ENCODE data around the gene PADI2. TPM values are rescaled to one million over a fixed set of nuclear protein-coding genes. Genes with fewer than 3 reads are reported as not detected.

The PADI2 gene
- total RNA-seq: under 1 TPM; 0.08 to 0.14 (median 0.13) TPM

GRCh38 chr1:17119076-17119772 is at the start of gene PADI2:
TSS of gene PADI2 (minus strand) at chr1:17119451. CDS start at chr1:17119371, 80 bp downstream.
- H3K27me3 Mint-ChIP-seq (ENCODE audit: low read depth): peaks cover 47% of the 10 kb centered on the region
- H3K9me3 Mint-ChIP-seq: no peaks in the 10 kb centered on the region
- H3K4me1 Mint-ChIP-seq (ENCODE audit: low read depth): peaks cover 11% of the 10 kb centered on the region
- ATAC-seq (peak; percentile 95 to 97), DNase-seq (peak; percentile 28)
- H3K36me3 Mint-ChIP-seq (ENCODE audit: insufficient read depth): no peaks in the 10 kb centered on the region
- peak within 1 kb of the TSS; percentile 33 for H3K4me3 Mint-ChIP-seq

GRCh38 chr1:17168091-17168876 is 49.0 kb upstream of the PADI2 start:
- H3K36me3 Mint-ChIP-seq (ENCODE audit: insufficient read depth): no peaks in the 10 kb centered on the region
- ATAC-seq (no peak), DNase-seq (no peak)
- H3K4me3 Mint-ChIP-seq: no peak overlapping the region
- H3K4me1 Mint-ChIP-seq (ENCODE audit: low read depth): no peaks in the 10 kb centered on the region
- H3K27me3 Mint-ChIP-seq (ENCODE audit: low read depth): peaks cover 12% of the 10 kb centered on the region
- no peaks in the 10 kb centered on the region for H3K9me3 Mint-ChIP-seq

GRCh38 chr1:17167786-17168090 is 48.5 kb upstream of the PADI2 start:
- H3K9me3 Mint-ChIP-seq: no peaks in the 10 kb centered on the region
- ATAC-seq: no peak
- no peak overlapping the region for H3K4me3 Mint-ChIP-seq
- no peaks in the 10 kb centered on the region for H3K4me1 Mint-ChIP-seq (ENCODE audit: low read depth)
- peaks cover 8% of the 10 kb centered on the region for H3K27me3 Mint-ChIP-seq (ENCODE audit: low read depth)
- DNase-seq: no peak
- no peaks in the 10 kb centered on the region for H3K36me3 Mint-ChIP-seq (ENCODE audit: insufficient read depth)

DNA sequence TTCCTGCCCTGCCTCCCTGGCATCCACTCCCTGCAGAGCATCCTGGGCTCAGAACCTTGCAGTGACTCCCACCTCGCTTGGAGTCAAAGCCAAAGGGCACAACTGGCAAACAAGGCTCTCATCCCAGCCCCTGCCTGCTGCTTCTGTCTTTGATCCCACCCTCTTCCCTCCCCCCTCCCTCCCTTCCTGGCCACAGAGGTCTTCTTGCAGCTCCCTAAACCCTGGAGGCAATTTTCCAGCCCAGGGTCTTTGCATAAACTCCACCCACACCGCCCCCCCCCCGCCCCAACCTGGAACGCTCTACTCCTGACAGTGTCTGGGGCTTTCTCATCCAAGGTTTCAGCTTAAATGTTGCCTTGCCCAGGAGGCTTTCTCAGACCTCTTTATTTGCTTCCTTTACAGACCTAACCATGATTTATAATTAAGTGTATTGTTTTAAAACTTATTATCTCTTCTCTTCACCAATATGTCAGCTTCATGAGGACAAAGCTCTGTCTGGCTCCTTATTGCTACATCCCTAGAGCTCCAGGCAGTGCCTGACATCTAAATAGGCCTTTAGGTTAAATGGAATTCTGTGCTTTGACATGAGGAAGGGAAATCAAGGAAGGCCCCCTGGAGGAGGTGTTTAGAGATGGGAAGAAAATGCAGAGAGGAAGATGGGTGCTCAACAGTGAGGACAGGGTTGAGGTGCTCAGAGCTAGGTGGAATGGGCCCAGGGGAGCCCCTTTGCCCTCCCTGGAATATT is 48.0 kb upstream of the PADI2 start:
- Mint-ChIP-seq H3K9me3 (no peaks in the 10 kb centered on the region), H3K4me1 (ENCODE audit: low read depth) (no peaks in the 10 kb centered on the region), H3K4me3 (no peak overlapping the region), H3K27me3 (ENCODE audit: low read depth) (peaks cover 8% of the 10 kb centered on the region), H3K36me3 (ENCODE audit: insufficient read depth) (no peaks in the 10 kb centered on the region)
- DNase-seq (no peak), ATAC-seq (no peak)

DNA sequence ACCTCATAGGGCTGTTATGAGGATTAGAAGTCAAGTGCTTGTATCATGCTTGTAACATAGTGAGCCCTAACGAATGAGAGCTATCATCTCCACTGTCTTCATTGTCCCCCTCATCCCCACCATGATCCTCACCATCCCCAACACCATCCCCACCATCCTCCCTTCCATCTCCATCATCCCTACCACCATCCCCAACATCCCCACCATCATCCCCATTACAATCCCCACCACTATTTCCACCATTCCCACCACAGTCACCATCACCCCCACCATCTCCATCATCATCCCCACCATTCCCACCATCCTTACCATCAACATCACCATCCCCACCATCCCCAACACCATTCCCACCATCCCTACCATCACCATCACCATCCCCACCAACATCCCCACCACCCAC is 46.6 kb upstream of the PADI2 start:
- Mint-ChIP-seq H3K4me3 (no peak overlapping the region), H3K36me3 (ENCODE audit: insufficient read depth) (no peaks in the 10 kb centered on the region), H3K27me3 (ENCODE audit: low read depth) (peaks cover 8% of the 10 kb centered on the region), H3K4me1 (ENCODE audit: low read depth) (no peaks in the 10 kb centered on the region), H3K9me3 (no peaks in the 10 kb centered on the region)
- no peak for ATAC-seq
- DNase-seq: no peak

GRCh38 chr1:17163789-17164666 is 44.8 kb upstream of the PADI2 start:
- Mint-ChIP-seq H3K36me3 (ENCODE audit: insufficient read depth) (no peaks in the 10 kb centered on the region), H3K4me1 (ENCODE audit: low read depth) (no peaks in the 10 kb centered on the region), H3K27me3 (ENCODE audit: low read depth) (peaks cover 8% of the 10 kb centered on the region), H3K4me3 (no peak overlapping the region), H3K9me3 (no peaks in the 10 kb centered on the region)
- no peak for ATAC-seq
- DNase-seq: no peak

DNA sequence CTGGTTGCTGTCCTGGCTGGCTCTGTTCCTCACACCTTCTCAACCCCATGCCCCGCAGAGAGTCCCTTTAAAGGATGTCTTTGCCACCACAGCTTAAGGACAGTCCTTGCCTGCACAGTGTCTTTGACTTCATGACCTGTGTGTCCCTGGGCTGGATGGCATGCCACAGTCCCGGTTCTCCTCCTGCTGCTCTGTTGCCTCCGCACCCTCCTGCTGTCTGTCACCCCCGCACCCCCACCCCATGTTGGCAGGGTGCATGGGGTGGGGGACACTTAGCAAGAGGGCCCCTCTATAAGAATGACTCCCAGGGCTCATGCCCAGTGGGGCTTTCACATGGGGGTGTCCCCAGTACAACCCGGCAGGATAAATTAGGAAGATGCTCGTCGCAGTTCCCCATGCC is 44.1 kb upstream of the PADI2 start:
- Mint-ChIP-seq H3K9me3 (no peaks in the 10 kb centered on the region), H3K4me3 (no peak overlapping the region), H3K36me3 (ENCODE audit: insufficient read depth) (no peaks in the 10 kb centered on the region), H3K27me3 (ENCODE audit: low read depth) (peaks cover 8% of the 10 kb centered on the region), H3K4me1 (ENCODE audit: low read depth) (no peaks in the 10 kb centered on the region)
- DNase-seq (no peak), ATAC-seq (no peak)

GRCh38 chr1:17162941-17163340 is 43.7 kb upstream of the PADI2 start:
- DNase-seq: no peak
- Mint-ChIP-seq H3K36me3 (ENCODE audit: insufficient read depth) (no peaks in the 10 kb centered on the region), H3K4me3 (no peak overlapping the region), H3K4me1 (ENCODE audit: low read depth) (no peaks in the 10 kb centered on the region), H3K27me3 (ENCODE audit: low read depth) (peaks cover 8% of the 10 kb centered on the region), H3K9me3 (no peaks in the 10 kb centered on the region)
- ATAC-seq: no peak

- H3K9me3 Mint-ChIP-seq: peaks cover 3% of the 10 kb centered on the region
- DNase-seq: no peak
- ATAC-seq: no peak
- peaks cover 5% of the 10 kb centered on the region for H3K27me3 Mint-ChIP-seq (ENCODE audit: low read depth)
- no peak overlapping the region for H3K4me3 Mint-ChIP-seq
- H3K4me1 Mint-ChIP-seq (ENCODE audit: low read depth): no peaks in the 10 kb centered on the region
- H3K36me3 Mint-ChIP-seq (ENCODE audit: insufficient read depth): no peaks in the 10 kb centered on the region
Observed at GRCh38 chr1:17161926-17162800, 42.9 kb upstream of the PADI2 start.

DNA sequence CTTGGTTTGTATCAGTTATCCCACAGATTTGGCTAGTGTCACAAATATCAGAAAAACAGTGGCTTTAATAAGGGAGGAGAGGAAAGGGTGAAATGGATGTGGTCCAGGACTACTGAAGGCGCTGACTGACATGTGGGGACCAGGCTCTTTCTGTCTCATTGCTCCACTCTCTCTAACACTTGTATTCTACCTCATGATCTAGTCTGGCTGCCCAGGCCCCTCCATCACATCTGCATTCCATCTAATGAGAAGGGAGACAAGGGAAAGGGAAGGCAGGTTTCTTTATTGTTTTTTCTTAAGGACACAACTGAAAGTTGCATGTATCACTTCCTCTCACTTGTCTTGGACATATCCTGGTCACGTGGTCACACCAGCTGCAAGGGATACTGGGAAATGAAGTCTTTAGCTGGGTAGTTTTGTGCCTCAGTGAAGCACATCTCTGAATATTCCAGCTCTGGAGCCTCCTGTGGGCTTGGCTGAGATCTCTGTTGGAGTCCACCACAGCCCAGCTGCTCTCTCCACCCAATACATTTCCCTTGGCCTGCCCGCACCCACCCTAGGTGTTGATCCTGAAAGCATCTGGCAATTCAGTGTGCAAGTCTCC is 42.0 kb upstream of the PADI2 start:
- ATAC-seq (no peak), DNase-seq (no peak)
- Mint-ChIP-seq H3K4me1 (ENCODE audit: low read depth) (no peaks in the 10 kb centered on the region), H3K36me3 (ENCODE audit: insufficient read depth) (no peaks in the 10 kb centered on the region), H3K27me3 (ENCODE audit: low read depth) (peaks cover 5% of the 10 kb centered on the region), H3K4me3 (no peak overlapping the region), H3K9me3 (peaks cover 8% of the 10 kb centered on the region)

DNA sequence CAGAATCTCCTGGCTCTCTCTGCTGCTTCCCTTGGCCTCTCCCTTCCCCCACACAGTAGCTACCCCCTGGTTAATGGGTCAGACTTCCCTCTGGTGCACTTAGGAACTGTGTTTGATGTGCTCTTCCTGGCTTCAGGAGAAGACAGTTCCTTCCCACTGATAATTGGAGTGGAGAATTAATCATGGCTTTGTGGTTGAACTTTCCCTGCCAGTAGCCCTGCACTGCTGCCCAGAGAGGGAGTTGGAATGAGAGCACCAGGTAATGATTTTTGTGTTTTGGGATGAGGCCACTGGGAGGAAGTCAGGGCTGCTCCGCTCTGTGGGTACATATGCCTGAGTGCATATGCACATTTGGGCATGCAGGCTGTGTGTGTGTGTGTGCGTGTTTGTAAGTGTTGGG is 39.7 kb upstream of the PADI2 start:
- no peak for DNase-seq
- H3K27me3 Mint-ChIP-seq (ENCODE audit: low read depth): peaks cover 4% of the 10 kb centered on the region
- no peak for ATAC-seq
- peaks cover 26% of the 10 kb centered on the region for H3K9me3 Mint-ChIP-seq
- H3K4me1 Mint-ChIP-seq (ENCODE audit: low read depth): no peaks in the 10 kb centered on the region
- H3K36me3 Mint-ChIP-seq (ENCODE audit: insufficient read depth): peaks cover 4% of the 10 kb centered on the region
- no peak overlapping the region for H3K4me3 Mint-ChIP-seq

DNA sequence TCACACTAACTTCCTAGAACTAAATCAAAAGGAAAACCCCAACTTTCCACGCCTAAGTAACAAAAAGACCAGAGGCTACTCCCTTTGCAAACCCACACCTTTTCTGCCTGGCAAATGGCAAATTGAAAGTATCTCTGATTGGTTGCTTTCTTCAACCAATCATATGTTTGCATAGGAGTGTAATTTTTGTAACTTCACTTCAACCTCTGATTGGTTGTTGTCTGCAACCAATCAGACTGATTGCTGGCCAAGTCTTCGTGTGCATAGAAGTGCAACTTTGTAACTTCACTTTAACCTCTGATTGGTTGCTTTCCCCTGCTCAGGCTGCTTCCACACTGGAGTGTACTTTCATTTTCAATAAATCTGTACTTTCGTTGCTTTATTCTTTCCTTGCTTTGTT is 36.9 kb upstream of the PADI2 start:
- peaks cover 17% of the 10 kb centered on the region for H3K27me3 Mint-ChIP-seq (ENCODE audit: low read depth)
- ATAC-seq (no peak), DNase-seq (no peak)
- H3K9me3 Mint-ChIP-seq: peaks cover 45% of the 10 kb centered on the region
- peaks cover 6% of the 10 kb centered on the region for H3K36me3 Mint-ChIP-seq (ENCODE audit: insufficient read depth)
- no peak overlapping the region for H3K4me3 Mint-ChIP-seq
- H3K4me1 Mint-ChIP-seq (ENCODE audit: low read depth): no peaks in the 10 kb centered on the region

Measured in activated T-cell treated with anti-CD3 and anti-CD28 coated beads, Interleukin-2, amount 50 U/mL, for 4 hours (primary cell).